MM.1S (cell line): ENCODE measurements around the gene NCOA3.

Experiments used
- DNase-seq: peaks from one replicate; pipeline ENCODE4 v3.0.0-alpha.2; 2015
- H2AFZ ChIP-seq: fragments of 300-600 bp; sonication (generic); 2 replicates; pipeline ENCODE4 v1.6.0; 2016; ENCODE audit warnings: antibody characterized with exemption, low read length
- H3F3A ChIP-seq: fragments of 300-600 bp; sonication (generic); 2 replicates; pipeline ENCODE4 v1.6.1; 2016; ENCODE audit warnings: mild to moderate bottlenecking, antibody characterized with exemption, low read length, moderate library complexity, mixed read lengths; ENCODE audit not compliant: insufficient read depth
- H3K27ac ChIP-seq: fragments of 300-600 bp; sonication (generic); 2 replicates; pipeline ENCODE4 v1.5.1; 2016; ENCODE audit warnings: mild to moderate bottlenecking, low read length
- H3K27me3 ChIP-seq: fragments of 300-600 bp; sonication (generic); replicated peaks from 2 replicates; pipeline ENCODE4 v1.6.0; 2016; ENCODE audit warnings: low read length; ENCODE audit not compliant: insufficient read depth
- H3K36me3 ChIP-seq: fragments of 300-600 bp; sonication (generic); replicated peaks from 2 replicates; pipeline ENCODE4 v1.6.1; 2016; ENCODE audit warnings: mild to moderate bottlenecking, low read length, mixed read lengths; ENCODE audit not compliant: insufficient read depth
- H3K4me1 ChIP-seq: fragments of 300-600 bp; sonication (generic); 2 replicates; pipeline ENCODE4 v1.6.1; 2016; ENCODE audit warnings: low read length, mixed read lengths
- H3K4me2 ChIP-seq: fragments of 300-600 bp; sonication (generic); 2 replicates; pipeline ENCODE4 v1.6.0; 2016; ENCODE audit warnings: low read depth, low read length
- H3K4me3 ChIP-seq: fragments of 300-600 bp; sonication (generic); 2 replicates; pipeline ENCODE4 v1.5.1; 2016; ENCODE audit warnings: low read length, mixed read lengths
- H3K79me2 ChIP-seq: fragments of 300-600 bp; sonication (generic); 2 replicates; pipeline ENCODE4 v1.6.1; 2016; ENCODE audit warnings: mixed run types, low read length, mixed read lengths
- H3K9ac ChIP-seq: fragments of 300-600 bp; sonication (generic); 2 replicates; pipeline ENCODE4 v1.6.1; 2016; ENCODE audit warnings: low read length, mixed read lengths
- H3K9me2 ChIP-seq: fragments of 300-600 bp; sonication (generic); replicated peaks from 2 replicates; pipeline ENCODE4 v1.6.1; 2016; ENCODE audit warnings: mild to moderate bottlenecking, low read length, mixed read lengths; ENCODE audit not compliant: insufficient read depth
- H3K9me3 ChIP-seq: fragments of 300-600 bp; sonication (generic); replicated peaks from 2 replicates; pipeline ENCODE4 v1.6.1; 2016; ENCODE audit warnings: mild to moderate bottlenecking, low read length, mixed read lengths; ENCODE audit not compliant: insufficient read depth
- H4K20me1 ChIP-seq: fragments of 300-600 bp; sonication (generic); 2 replicates; pipeline ENCODE4 v1.6.1; 2016; ENCODE audit warnings: mild to moderate bottlenecking, low read length, moderate library complexity, mixed read lengths; ENCODE audit not compliant: insufficient read depth
- EZH2 ChIP-seq: fragments of 300-600 bp; sonication (generic); optimal IDR thresholded peaks from 2 replicates; pipeline ENCODE3; 2017; ENCODE audit warnings: low read depth, mild to moderate bottlenecking, antibody characterized with exemption, low read length, mixed read lengths
- EZH2phosphoT487 ChIP-seq: fragments of 300-600 bp; sonication (generic); IDR thresholded peaks from 2 replicates; pipeline ENCODE4 v1.6.1; 2018; ENCODE audit warnings: antibody characterized with exemption, low read length
- TF ChIP-seq, protein P1 (sequence below): fragments of 300-600 bp; sonication (generic); IDR thresholded peaks from 2 replicates; pipeline ENCODE4 v1.5.1; 2016; ENCODE audit warnings: antibody characterized with exemption, low read length, mixed read lengths

Gene NCOA3

DNA sequence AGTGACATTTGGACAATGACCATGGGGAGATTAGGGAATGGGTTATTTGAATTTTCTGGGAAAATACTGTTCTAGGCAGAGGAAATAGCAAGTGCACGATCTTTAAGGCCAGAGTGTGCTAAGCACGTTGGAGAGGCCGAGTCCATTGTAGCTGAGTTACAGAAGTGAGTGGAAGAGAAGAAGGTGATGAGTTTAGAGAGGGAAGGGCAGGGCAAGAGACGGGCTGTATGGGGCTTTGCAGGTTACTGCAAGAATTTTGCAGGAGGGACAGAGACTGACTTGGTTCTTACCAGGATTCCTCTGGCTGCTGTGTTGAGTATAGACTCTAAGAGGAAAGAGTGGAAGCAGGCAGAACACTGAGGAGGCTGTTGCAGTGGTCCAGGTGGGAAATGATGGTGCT lies 1.1 kb upstream of the NCOA3 start:
- Histone ChIP-seq H3K4me1 (peaks cover 7% of the 10 kb centered on the region; the same call in 1 of the 2 replicates), H3K4me2 (peak overlapping the region; percentile 91; the same call in 1 of the 2 replicates), H2AFZ (0 out of 2 replicates have a peak overlapping the region, but pooled peaks have one; percentile 10), H3F3A (peaks cover 28% of the 10 kb centered on the region), H3K9me3 (no peaks in the 10 kb centered on the region), H3K9ac (no peak overlapping the region; the same call in 1 of the 2 replicates), H4K20me1 (peaks cover 10% of the 10 kb centered on the region; the same call in 1 of the 2 replicates), H3K4me3 (peak overlapping the region; percentile 98; the same call in 1 of the 2 replicates), H3K27ac (no peak overlapping the region), H3K79me2 (peaks cover 45% of the 10 kb centered on the region), H3K36me3 (no peaks in the 10 kb centered on the region), H3K9me2 (no peaks in the 10 kb centered on the region), H3K27me3 (no peaks in the 10 kb centered on the region)
- TF ChIP-seq EZH2phosphoT487 (no peak), EZH2 (no peak)
- TF ChIP-seq, protein P1, sequence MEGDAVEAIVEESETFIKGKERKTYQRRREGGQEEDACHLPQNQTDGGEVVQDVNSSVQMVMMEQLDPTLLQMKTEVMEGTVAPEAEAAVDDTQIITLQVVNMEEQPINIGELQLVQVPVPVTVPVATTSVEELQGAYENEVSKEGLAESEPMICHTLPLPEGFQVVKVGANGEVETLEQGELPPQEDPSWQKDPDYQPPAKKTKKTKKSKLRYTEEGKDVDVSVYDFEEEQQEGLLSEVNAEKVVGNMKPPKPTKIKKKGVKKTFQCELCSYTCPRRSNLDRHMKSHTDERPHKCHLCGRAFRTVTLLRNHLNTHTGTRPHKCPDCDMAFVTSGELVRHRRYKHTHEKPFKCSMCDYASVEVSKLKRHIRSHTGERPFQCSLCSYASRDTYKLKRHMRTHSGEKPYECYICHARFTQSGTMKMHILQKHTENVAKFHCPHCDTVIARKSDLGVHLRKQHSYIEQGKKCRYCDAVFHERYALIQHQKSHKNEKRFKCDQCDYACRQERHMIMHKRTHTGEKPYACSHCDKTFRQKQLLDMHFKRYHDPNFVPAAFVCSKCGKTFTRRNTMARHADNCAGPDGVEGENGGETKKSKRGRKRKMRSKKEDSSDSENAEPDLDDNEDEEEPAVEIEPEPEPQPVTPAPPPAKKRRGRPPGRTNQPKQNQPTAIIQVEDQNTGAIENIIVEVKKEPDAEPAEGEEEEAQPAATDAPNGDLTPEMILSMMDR, result no peak
- DNase-seq, result no peak

DNA sequence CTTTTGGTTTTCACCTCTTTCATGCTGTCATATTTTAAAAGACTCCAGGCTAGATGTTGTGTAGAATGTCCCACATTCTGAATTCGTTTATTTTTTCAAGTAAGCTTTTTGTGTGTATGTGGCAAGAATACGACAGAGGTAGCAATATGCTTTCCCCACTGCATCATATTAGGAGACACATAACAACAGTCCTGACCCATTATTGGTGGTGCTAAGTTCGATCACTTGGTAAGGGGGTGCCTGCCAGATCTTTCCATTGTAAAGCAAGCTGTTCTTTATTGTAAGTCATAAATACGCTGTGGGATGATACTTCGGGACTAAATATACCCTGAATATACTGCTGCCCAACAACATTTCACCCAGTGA lies 588 bp upstream of the NCOA3 start:
- Histone ChIP-seq H3K4me2 (peak overlapping the region; percentile 91), H4K20me1 (peaks cover 12% of the 10 kb centered on the region; the same call in 1 of the 2 replicates), H3K27me3 (no peaks in the 10 kb centered on the region), H3F3A (peaks cover 28% of the 10 kb centered on the region), H3K9me2 (no peaks in the 10 kb centered on the region), H2AFZ (peak overlapping the region; percentile 86), H3K36me3 (no peaks in the 10 kb centered on the region), H3K9ac (peak overlapping the region; percentile 44), H3K79me2 (peaks cover 50% of the 10 kb centered on the region), H3K27ac (no peak overlapping the region), H3K4me3 (peak overlapping the region; percentile 98), H3K9me3 (no peaks in the 10 kb centered on the region), H3K4me1 (peaks cover 10% of the 10 kb centered on the region)
- no peak for DNase-seq
- TF ChIP-seq, protein P1, result no peak
- TF ChIP-seq EZH2phosphoT487 (no peak), EZH2 (no peak)

DNA sequence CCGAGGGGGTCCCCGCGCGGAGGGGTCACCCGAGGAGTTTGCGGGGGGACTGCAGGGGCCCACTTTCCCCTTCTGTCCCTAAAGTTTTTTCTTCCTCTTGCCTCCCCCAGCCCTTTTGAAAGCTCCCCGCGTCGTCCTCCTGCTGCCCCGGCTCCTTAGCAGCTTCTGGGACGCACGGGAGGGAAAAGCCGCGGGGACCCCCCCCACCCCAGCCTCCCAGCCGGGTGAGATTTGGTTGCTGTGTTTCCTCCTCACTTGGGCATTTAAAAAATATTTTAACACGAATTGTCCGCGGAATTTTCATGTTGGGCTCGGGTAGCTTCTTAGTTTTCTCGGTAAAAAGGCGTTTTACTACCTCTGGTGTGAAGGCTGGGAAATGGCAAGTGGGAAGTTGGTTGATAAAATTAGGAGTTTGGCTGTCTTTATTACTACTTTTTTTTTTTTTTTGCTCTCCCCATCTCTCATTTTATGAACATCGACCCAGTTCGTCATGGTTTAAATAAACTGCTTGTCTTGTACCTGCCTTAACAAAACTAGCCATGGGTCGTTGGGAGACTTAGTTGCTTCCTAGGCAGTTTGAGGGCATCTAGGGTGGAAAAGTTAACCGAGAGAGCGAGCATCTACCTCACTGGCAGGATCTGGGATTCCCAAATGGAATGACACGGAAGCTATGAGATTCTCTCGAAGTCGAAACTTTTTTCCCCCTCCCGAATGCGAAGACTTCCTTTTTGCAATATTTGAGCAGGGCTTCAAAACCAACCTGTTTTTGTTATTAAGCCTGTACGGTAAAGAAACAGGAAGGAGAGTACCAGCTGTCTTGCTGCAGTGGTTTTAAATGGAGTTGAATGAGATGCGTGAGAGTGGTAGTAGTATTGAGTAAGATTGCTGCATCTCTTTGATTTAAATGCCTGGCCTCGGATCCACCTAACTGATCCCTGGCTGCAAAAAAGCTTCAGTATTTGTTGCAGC lies 868 bp downstream of the NCOA3 start:
- Histone ChIP-seq H3K4me2 (peak overlapping the region; percentile 91), H2AFZ (peak overlapping the region; percentile 80), H3K9me3 (no peaks in the 10 kb centered on the region), H3K9ac (peak overlapping the region; percentile 83), H3K4me1 (peaks cover 21% of the 10 kb centered on the region), H3K27me3 (no peaks in the 10 kb centered on the region), H3K36me3 (no peaks in the 10 kb centered on the region), H3K9me2 (no peaks in the 10 kb centered on the region), H3K79me2 (peaks cover 65% of the 10 kb centered on the region), H3K4me3 (peak overlapping the region; percentile 98), H3K27ac (peak overlapping the region; percentile 66; the same call in 1 of the 2 replicates), H4K20me1 (peaks cover 14% of the 10 kb centered on the region), H3F3A (peaks cover 28% of the 10 kb centered on the region)
- peak; percentile 68 for DNase-seq
- TF ChIP-seq, protein P1, result no peak
- TF ChIP-seq EZH2 (no peak), EZH2phosphoT487 (no peak)
